GM19395 (cell line): ENCODE data around the gene ZNF292.
"Not testable (repeated sequence)": the region's sequence is repeated elsewhere in the genome, so short reads cannot be mapped to it uniquely, and the experiment has no call there.

ENCODE experiments used
- ATAC-seq: cut with Tn5 transposase; IDR thresholded peaks from one replicate; pipeline ENCODE4 v1.9.1; 2021; ENCODE audit warnings: mild to moderate bottlenecking, moderate library complexity; ENCODE audit not compliant: unreplicated experiment

Gene ZNF292

GRCh38 chr6:87154993-87155841 lies at the start of gene ZNF292:
Gene ZNF292, plus strand, starts transcription at chr6:87155565. Its CDS starts 27 bp downstream, at chr6:87155592.
- peak; percentile 73 for ATAC-seq

GRCh38 chr6:87105823-87106222 lies 49.5 kb upstream of the ZNF292 start:
- no peak for ATAC-seq

DNA sequence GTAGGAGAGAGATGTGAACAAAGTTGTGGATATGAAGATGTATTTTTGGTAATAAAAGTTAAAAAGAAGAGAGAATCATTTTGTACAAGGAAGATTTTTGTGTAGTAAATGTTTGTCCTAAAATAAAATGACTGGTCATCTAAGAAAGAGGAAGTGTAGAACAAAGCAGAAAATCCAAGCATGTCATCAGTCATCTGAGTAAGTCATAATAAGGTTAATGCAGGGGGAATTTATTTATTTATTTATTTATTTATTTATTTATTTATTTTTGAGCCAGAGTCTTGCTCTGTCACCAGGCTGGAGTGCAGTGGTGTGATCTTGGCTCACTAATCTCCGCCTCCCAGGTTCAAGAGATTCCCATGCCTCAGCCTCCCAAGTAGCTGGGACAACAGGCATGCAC lies 44.7 kb upstream of the ZNF292 start:
- ATAC-seq, result no peak

- ATAC-seq, result peak; percentile 99
Observed at GRCh38 chr6:87115402-87116135, 39.8 kb upstream of the ZNF292 start.

DNA sequence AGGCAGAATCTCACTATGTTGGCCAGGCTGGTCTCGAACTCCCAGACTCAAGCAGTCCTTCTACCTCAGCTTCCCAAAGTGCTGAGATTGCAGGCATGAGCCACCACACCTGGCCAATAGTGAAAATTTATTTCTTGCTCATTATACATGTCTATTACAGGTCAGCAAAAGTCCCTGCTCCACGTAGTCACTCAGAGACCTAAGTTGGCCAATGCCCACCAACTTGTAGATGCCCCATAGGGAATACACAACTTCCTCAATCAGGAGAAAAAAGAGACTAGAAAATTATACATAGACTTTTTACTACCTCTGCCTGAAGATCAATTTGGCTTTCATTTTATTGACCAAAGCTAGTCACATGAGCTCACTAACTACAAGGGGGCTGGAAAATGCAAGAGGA lies 38.4 kb upstream of the ZNF292 start:
- no peak for ATAC-seq

DNA sequence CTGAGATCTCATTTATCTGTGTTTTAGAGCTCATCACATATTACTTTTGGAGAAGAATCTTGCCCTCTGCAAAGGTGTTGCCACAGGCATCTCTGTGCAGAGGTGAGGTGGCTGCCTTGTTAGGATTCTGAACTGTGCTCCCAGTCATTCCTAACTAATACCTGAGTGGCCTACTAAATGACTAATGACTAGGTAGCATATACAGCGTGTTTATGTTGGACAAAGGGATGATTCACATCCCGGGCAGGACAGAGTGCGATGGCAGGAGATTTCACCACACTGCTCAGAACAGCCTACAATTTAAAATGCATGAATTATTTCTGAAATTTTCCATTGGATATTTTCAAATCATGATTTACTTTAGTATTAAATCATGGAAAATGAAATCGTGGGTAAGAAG lies 37.3 kb upstream of the ZNF292 start:
- ATAC-seq, result no peak

DNA sequence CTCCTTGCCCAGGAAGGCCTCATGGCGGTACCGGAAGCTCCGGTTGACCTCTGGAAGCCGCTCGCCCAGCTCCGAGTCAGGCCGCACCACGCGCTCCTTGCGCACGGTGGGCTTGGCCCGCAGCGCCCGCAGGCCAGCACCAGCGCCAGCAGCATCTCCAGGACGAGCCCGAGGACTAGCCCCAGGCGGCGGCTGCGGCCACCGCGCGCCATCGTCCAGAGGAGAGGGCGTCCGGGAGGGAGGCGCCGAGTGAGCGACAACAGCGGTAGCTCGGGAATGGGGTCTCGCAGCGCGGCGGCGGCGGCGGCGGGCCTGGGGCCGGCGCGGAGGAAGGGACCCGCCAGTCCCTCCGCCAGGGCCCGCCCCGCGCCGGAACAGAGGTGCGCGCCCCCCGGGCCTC lies 32.9 kb upstream of the ZNF292 start:
- no peak for ATAC-seq

GRCh38 chr6:87124074-87124473 lies 31.3 kb upstream of the ZNF292 start:
- ATAC-seq, result no peak

- no peak for ATAC-seq
Observed at GRCh38 chr6:87126501-87126900, 28.9 kb upstream of the ZNF292 start.

GRCh38 chr6:87127737-87128136 lies 27.6 kb upstream of the ZNF292 start:
- no peak for ATAC-seq

DNA sequence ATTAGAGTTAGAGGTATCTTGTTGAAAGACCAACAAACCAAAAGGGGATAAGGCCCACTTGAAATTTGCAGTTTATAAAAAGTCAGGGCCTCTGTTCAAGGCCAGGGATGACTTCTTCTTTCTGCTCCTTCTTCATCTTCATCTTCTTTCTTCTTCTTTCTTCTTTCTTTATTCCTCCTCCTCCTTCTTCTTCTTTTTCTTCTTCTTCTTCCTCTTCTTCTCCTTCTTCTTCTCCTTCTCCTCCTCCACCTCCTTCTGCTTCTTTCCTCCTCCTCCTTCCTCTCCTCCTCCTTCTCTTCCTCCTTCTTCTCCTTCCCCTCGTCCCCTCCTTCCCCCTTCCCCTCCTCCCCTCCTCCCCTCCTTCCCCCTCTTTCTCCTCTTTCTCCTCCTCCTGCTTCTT lies 18.4 kb upstream of the ZNF292 start:
- ATAC-seq, result no peak

- ATAC-seq, result no peak
Observed at GRCh38 chr6:87139236-87139635, 16.1 kb upstream of the ZNF292 start.

DNA sequence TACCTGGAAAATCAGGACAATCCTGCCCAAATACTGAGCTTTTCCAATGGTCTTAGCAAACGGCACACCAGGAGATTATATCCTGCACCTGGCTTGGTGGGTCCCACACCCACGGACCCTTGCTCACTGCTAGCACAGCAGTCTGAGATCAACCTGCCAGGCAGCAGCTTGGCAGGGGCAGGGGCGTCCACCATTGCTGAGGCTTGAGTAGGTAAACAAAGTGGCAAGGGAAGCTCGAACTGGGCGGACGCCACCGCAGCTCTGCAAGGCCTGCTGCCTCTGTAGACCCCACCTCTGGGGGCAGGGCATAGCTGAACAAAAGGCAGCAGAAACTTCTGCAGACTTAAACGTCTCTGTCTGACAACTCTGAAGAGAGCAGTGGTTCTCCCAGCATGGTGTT lies 15.4 kb upstream of the ZNF292 start:
- ATAC-seq, result not testable (repeated sequence)

DNA sequence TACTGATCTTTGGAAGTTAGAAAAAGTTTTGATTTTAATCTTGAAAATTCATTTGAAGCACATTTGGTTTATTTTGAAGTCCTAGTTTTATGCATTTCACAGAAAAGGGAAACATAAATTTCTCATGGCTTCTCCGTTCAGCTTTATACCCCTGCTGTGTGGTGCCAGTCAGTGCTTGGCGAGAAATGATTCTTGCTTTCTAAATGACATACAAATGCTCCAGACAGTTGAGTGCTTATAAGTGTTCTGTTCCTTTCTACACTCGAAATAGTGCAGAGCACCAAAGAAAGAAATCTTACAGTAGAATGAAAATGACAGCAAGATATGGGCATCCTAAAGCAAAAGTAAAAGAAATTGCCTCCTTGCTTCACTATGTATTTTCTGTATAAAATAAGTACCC lies 9.0 kb upstream of the ZNF292 start:
- ATAC-seq, result peak; percentile 60

GRCh38 chr6:87150406-87150805 lies 5.0 kb upstream of the ZNF292 start:
- ATAC-seq, result no peak

- ATAC-seq, result no peak
Observed at GRCh38 chr6:87151471-87151780, 3.9 kb upstream of the ZNF292 start.

DNA sequence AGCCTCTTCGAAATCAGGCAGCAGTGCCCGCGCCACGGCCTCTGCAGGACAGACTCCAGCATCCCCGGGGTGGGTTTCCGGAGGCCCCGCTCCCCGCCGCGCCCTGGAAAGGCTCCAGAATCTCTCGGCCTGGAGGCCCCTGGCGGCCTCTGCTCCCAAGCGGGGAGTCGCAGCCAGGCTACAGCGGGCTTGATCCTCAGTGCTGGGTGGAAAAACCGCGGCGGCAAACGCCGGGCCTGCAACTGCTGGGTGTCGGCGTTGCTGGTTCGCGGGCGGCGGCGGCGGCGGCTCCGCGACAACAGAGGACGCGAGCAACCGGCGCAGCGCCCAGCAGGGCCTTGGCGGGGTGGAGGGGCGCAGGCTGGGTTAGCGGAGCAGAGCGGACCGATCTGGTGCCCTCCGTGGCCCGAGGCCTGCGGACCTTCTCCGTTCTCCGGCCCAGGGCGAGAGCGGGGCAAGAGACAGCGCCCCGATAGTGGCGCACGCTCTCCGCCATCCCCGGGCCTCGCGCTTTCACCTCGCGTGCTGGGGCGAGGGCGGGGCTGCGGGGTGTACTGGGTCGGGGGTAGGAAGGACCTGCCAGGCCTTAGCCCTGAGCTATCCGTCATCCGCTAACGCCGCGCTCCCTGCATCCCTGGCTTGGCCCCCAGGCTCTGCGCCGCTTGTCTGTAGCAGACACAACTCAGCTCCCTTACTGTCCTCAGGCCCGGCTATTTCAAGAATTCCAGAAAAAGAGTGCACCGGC lies 3.4 kb upstream of the ZNF292 start:
- ATAC-seq, result peak; percentile 38

GRCh38 chr6:87152526-87152955 lies 2.8 kb upstream of the ZNF292 start:
- ATAC-seq, result no peak

- no peak for ATAC-seq
Observed at GRCh38 chr6:87154641-87154992, 748 bp upstream of the ZNF292 start.

DNA sequence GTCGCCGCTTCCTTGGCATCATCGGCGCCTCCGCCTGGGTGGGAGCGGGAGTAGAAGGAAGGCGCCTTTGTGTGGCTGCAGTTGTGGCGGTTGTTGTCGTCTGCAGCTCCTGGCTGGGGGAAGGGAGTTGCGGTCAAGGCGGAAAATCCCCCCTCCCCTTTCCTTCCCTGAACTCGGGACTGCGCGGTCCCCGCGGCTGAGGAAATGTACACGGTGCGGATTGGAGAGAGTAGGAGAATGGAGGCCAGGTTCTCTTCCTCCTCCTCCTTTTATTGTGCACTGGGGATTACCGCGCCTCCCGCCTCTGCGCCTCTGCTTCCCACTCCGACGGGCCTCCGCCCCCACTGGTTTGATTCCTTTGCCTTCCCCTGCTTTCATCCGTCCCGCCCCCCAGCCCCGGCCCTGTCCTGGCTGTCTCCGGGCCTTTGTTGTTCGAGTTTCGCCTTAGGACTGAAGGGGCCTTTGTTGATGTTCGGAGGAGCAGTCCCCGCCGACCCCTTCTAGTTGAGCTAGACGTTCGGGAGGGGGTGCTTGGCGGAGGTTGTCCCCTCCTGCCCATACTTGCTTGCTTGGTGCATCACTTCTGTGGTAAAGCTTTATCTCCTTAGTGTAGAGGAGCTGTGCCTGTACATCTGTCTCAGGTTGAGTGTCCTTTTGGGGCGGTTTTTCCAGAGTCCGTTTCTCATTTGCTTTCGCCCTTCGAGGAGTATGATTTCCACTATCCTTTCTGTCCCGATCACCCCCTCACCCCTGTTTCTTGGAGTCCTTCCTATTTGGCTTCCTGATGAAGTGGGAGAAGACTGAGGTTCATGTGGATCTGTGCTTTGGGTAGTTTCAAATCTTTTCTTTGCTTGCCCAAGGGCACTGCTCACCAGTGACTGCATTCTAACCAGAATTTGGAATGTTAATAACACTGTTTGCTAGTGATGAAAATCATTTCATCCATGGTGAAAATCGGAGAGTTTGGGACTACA lies 764 bp downstream of the ZNF292 start:
- ATAC-seq, result peak; percentile 0

GRCh38 chr6:87157596-87157995 lies 2.2 kb downstream of the ZNF292 start:
- not testable (repeated sequence) for ATAC-seq
